NK-92 (cell line): ENCODE data around the gene JADE3.

ENCODE experiments used
- DNase-seq: peaks from one replicate; lab custom pipeline; 2025; ENCODE audit not compliant: unreplicated experiment; lab: John Stamatoyannopoulos, UW

JADE3 gene

GRCh38 chrX:46912098-46912602 lies at the start of gene JADE3:
Gene JADE3, plus strand, starts transcription at chrX:46912421. Its CDS starts 72,474 bp downstream, at chrX:46984895.
- DNase-seq: no peak

- DNase-seq: no peak
Observed at GRCh38 chrX:46863072-46863471, 49.1 kb upstream of the JADE3 start.

GRCh38 chrX:46864606-46865005 lies 47.6 kb upstream of the JADE3 start:
- DNase-seq: no peak

DNA sequence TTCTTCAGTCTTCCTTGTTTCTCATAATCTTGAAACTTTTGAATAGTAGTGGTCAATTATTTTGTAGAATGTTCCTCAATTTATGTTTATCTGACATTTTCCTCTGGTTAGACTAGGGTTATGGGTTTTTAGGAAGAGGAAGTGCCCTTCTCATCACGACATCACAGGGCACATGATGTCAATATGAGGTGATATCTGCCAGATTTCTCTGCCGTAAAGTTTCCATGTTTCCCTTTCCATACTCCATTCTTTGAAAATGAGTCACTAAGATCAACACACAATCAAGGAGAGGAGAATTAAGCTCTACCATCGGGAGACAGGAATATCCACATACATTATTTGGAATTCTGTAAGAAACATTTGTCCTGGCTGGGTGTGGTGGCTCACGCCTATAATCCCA lies 46.9 kb upstream of the JADE3 start:
- DNase-seq: no peak

DNA sequence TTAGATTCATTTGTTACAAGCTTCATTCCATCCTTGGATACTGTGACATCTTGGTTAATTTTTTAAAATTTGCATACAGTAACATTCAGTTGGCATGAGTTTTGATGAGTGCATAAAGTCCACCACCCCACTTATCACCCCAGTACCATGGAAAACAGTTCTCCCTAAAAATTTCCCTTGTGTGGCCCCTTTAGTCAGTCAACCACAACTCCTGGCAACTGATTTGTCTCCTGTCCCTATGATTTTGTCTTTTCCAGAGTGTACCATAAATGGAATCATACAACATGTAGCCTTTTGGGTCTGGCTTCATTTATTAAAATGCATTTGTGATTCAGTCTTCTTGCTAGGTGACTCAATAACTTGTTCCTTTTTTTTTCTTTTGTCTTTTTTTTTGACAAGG lies 45.5 kb upstream of the JADE3 start:
- no peak for DNase-seq

GRCh38 chrX:46873746-46874145 lies 38.5 kb upstream of the JADE3 start:
- no peak for DNase-seq

- DNase-seq: no peak
Observed at GRCh38 chrX:46876901-46877300, 35.3 kb upstream of the JADE3 start.

- no peak for DNase-seq
Observed at GRCh38 chrX:46882266-46882665, 30.0 kb upstream of the JADE3 start.

GRCh38 chrX:46884799-46885198 lies 27.4 kb upstream of the JADE3 start:
- no peak for DNase-seq

- no peak for DNase-seq
Observed at GRCh38 chrX:46898207-46898606, 14.0 kb upstream of the JADE3 start.

DNA sequence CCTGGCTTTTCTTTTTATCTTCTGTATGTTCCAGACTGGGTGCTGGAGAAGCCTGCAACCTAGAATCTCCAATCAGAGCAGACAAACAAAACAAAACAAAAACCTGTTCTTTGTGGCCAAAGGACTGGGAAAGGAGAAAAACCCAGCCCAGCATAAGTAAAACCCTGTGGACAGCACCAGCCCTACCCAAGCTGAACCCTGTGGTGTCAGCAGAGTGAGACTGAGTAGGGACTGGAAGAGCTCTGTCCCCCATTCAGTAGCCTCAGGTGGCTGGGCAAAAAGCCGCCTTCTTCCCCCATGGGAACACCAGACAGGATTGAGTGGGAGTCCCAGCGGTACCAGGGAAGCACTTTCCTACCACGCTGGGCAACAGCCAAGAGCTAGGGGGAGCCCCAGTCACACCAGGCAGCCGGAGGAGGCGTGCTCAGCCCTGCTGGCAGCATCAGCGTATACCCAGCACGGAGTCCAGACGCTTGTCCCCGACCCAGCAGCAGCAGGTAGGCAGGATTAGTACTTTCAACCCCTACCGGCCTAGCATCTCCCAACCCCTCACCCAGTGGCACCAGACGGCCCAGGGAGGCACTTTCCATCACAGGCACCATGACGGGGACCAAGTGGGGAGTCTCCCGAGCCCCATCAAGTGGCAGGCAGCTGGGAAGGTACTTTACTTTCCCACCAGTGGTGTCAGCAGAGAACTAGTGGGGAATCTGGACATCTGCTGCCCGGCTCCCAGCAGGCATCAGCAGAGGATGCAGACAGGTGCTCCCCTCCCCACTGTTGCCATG lies 8.6 kb upstream of the JADE3 start:
- DNase-seq: no peak

GRCh38 chrX:46904626-46905025 lies 7.6 kb upstream of the JADE3 start:
- DNase-seq: no peak

DNA sequence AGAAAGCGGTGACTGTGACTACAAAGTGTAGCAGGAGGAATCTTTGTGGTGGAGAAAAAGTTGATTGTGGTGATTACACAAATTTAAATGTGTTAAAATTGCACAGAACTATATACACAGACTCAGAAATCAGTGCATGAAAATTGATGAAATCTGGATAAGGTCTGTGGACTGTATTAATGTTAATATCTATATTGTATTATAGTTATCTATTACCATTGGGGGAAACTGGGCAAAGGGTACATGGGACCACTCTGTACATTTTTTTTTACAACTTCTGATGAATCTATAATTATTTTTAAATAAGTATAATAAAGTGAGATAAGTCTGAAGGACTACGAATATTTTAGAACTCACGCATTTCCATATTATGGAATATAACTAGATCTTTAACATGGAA lies 1.8 kb upstream of the JADE3 start:
- no peak for DNase-seq

GRCh38 chrX:46912603-46913491 lies 626 bp downstream of the JADE3 start:
- no peak for DNase-seq

DNA sequence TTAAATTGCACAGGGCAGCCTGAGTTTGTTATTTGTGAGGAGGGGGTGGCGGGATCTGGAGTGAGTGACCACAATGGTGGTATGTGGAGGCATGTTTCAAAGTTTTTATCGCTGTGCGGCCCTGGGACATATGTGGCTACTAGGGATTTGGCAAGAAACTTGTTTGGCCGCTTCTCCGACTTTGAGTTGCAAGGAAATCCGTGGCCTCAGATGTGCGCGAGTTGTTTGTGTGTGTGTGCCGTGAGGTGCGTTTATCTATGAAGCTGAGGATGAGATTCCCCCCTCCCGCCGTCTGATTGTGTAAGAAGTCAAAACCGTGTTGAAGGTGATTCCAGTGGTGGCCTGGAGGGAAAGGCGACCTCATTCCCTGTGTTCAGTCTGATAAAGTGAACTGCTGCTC lies 1.4 kb downstream of the JADE3 start:
- no peak for DNase-seq

- no peak for DNase-seq
Observed at GRCh38 chrX:46916273-46916672, 4.1 kb downstream of the JADE3 start.

DNA sequence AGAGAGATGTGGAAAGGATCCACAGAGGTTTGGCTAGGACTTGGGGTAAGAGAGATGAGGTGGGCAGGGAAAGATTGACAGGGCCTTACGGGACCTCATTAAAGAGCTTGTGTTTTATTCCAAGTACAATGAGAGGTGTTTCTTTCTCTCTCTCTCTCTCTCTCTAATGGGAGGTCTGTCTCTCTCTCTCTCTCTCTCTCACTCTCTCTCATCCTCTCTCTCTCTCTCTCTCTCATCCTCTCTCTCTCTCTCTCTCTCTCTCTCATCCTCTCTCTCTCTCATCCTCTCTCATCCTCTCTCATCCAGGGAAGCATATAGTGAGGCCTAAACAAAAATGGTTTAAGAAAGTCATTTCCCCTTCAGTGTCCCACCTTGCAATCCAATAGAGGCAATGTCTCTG lies 5.4 kb downstream of the JADE3 start:
- DNase-seq: no peak

- DNase-seq: no peak
Observed at GRCh38 chrX:46918434-46918833, 6.2 kb downstream of the JADE3 start.

GRCh38 chrX:46920235-46920634 lies 8.0 kb downstream of the JADE3 start:
- DNase-seq: no peak

- DNase-seq: no peak
Observed at GRCh38 chrX:46922611-46923010, 10.4 kb downstream of the JADE3 start.

DNA sequence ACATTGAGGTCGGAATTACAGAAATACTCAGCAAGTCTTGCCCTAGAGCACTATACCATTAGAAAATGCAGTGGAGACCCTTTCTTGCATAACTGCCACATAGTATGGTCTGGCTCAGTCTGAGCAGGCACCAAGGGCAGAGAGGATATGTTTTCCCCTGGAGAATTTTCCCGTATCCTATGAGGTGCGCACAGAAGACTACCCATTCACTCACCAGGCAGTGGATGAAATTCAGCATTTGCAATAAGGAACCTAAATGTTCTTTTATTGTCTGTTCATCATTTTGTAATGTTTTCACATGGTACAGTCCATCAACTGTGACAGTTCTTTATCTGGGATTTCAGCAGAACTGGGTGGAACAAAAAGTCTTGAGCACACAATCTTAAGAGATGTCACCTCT lies 15.5 kb downstream of the JADE3 start:
- DNase-seq: no peak
